ENCODE results near the gene GTF2F1.
"Not testable (repeated sequence)": the region's sequence is repeated elsewhere in the genome, so short reads cannot be mapped to it uniquely, and the experiment has no call there.

GTF2F1 gene

GRCh38 chr19:6381030-6381750 lies 11.8 kb downstream of the GTF2F1 start:
- no peak for DNase-seq

DNA sequence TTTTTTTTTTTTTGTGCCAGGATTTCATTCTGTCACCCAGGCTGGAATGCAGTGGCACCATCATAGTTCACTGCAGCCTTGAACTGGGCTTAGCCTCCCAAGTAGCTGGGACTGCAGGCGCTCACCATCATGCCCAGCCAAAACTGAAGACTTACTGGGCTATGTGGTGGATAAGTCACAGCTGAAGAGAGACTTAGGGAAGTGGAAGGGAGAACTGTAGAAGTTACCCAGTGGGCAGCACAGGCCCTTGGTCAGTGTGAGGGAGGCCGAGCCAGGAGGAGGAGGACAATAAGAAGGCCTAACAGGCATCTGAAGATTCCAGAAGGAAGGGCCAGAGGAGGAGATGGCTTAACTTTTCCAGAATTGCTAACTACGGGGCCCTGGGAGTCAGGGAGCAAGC lies 13.2 kb downstream of the GTF2F1 start:
- no peak for DNase-seq

GRCh38 chr19:6378486-6378885 lies 14.5 kb downstream of the GTF2F1 start:
- DNase-seq, result no peak

GRCh38 chr19:6378041-6378440 lies 14.9 kb downstream of the GTF2F1 start:
- DNase-seq, result no peak

DNA sequence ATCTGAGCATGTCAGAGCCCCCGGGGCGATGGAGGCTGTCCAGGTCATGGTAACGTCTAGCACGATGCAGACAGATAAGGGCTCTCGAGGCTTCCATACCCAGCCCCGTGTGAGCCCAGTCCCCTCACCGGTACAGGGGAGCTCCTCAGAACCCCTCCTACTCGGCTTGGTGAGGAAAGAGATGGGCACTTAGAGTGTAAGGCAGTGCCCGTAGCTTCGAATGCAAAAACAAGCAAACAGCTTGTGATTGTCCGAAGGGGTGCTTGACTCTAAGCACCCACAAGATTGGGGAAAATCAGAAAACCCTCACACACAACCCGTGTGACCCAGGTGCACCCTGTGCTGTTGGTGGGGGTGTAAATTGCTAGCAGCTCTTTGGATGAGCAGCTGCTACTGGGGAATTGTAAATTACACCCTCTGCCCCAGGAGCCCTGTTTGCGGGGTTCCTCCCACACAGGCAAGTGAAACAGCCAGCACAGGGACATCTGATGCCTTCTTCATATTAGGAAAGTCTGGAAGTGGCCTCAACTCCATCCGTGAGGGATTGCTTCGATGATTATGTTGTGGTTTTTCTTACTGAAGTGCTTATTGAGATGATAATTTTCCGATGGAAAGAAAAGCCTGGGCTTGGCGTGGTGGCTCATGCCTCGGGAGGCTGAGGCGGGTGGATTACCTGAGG lies 16.3 kb downstream of the GTF2F1 start:
- DNase-seq, result no peak

GRCh38 chr19:6375411-6376010 lies 17.5 kb downstream of the GTF2F1 start, which contains the start of gene PSPN:
Gene PSPN, minus strand, starts transcription at chr19:6375933. Its CDS starts 84 bp downstream, at chr19:6375849.
- DNase-seq, result no peak

GRCh38 chr19:6374711-6375410 lies 18.1 kb downstream of the GTF2F1 start:
- no peak for DNase-seq

- DNase-seq, result no peak
Measured at GRCh38 chr19:6374161-6374709, 18.7 kb downstream of the GTF2F1 start.

- DNase-seq, result no peak
Measured at GRCh38 chr19:6373813-6374108, 19.2 kb downstream of the GTF2F1 start.

GRCh38 chr19:6373096-6373812 lies 19.7 kb downstream of the GTF2F1 start:
- peak; percentile 95 to 96 for DNase-seq

GRCh38 chr19:6372594-6373095 lies 20.3 kb downstream of the GTF2F1 start, which contains the start of gene ALKBH7:
Gene ALKBH7, plus strand, starts transcription at chr19:6372794. Its CDS starts 27 bp downstream, at chr19:6372821.
- peak; percentile 98 to 99 for DNase-seq

DNA sequence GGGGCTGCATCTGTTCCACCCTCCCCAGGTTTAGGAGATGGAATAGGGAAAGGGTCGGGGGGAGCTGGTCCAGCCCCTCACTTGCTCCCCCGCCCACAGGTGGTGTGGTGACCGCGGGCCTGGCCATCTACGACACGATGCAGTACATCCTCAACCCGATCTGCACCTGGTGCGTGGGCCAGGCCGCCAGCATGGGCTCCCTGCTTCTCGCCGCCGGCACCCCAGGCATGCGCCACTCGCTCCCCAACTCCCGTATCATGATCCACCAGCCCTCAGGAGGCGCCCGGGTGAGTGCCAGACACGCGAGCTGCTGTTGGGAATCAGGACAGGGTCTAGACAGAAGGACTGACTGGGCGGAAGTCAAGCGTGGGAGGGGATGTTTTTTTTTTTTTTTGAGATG lies 28.6 kb downstream of the GTF2F1 start:
- no peak for DNase-seq

GRCh38 chr19:6362351-6362801 lies 30.6 kb downstream of the GTF2F1 start:
- no peak for DNase-seq

- DNase-seq, result no peak
Measured at GRCh38 chr19:6362027-6362350, 31.0 kb downstream of the GTF2F1 start.

DNA sequence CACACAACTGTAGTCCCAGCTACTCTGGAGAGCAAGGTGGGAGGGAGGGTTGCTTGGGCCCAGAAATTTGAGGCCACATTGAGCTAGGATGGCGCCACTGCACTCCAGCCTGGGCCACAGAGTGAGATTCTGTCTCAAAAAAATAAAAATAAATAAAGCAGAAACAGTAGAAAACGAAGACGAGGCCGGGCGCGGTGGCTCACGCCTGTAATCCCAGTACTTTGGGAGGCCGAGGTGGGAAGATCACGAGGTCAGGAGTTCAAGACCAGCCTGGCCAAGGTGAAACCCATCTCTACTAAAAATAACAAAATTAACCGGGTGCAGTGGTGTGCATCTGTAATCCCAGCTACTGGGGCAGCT lies 32.1 kb downstream of the GTF2F1 start:
- not testable (repeated sequence) for DNase-seq

DNA sequence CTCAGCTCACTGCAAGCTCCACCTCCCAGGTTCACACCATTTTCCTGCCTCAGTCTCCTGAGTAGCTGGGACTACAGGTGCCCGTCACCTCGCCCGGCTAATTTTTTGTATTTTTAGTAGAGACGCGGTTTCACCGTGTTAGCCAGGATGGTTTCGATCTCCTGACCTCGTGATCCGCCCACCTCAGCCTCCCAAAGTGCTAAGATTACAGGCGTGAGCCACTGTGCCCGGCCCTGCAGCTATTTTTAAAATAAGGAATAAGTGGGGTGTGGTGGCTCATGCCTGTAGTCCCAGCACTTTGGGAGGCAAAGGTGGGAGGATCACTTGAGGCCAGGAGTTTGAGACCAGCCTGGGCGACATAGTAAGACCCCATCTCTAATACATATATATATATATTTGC lies 32.5 kb downstream of the GTF2F1 start:
- DNase-seq, result not testable (repeated sequence)

DNA sequence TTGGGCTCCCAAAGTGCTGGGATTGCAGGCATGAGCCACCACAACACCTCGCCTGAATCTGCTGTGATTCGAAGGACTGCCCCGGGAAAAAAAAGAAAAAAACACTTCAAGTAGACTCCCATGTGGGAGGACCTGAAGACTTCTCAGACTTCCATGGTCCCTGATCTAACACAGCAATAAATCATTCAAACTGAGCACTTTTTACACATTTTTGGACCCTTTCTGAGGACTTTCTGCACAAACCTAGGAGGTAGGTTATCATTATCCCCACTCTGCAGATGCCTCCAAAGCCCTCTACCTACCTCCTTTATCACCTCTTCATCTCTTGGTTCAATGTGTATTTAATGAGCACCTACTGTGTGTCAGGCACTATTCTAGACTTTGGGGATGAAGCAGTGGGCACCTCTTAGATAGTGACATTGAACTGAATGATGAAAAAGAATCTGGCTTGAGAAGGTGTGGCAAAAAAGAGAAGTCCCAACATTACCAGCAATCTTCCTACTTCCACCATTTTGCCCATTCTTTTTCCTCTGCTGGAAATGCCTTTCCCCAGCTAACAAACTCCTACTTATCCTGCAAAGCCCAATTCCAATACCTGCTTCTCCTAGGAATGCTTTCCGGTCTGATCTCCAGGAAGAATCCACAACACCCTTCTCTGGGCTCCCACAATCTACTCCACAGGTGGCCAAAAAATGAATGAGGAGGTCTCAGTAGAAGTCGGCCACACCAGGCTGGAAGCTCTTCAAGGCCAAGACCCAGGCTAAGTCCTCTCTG lies 33.2 kb downstream of the GTF2F1 start:
- no peak for DNase-seq

DNA sequence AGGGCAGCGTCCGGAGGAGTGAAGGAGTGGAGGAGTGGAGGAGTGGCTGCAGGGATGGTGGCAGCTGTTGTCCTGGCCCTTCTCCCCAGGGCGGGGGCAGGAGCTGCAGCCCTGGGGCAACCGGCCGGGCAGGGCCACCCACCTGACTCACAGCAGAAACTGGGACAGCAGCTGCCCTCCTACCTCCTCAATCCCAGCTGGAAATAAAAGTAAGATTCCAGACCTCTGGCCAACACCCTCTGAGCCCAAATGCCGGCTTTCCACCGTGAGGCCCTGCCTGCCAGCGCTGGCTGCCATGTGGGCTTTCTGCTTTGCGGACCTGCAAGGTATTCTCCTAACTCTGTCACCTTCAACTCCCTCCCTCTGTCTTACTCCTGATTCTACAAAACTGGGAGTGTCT lies 35.0 kb downstream of the GTF2F1 start:
- no peak for DNase-seq

- DNase-seq, result no peak
Measured at GRCh38 chr19:6357174-6357573, 35.8 kb downstream of the GTF2F1 start.

DNA sequence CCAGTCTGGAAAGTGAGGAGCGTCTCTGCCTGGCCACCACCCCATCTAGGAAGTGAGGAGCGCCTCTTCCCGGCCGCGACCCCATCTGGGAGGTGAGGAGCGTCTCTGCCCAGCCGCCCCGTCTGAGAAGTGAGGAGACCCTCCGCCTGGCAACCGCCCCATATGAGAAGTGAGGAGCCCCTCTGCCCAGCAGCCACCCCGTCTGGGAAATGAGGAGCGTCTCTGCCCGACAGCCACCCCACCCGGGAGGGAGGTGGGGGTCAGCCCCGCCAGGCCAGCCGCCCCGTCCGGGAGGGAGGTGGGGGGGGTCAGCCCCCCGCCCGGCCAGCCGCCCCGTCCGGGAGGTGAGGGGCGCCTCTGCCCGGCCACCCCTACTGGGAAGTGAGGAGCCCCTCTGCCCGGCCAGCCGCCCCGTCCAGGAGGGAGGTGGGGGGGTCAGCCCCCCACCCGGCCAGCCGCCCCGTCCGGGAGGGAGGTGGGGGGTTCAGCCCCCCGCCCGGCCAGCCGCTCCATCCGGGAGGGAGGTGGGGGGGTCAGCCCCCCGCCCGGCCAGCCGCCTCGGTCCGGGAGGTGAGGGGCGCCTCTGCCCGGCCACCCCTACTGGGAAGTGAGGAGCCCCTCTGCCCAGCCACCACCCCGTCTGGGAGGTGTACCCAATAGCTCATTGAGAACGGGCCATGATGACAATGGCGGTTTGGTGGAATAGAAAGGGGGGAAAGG lies 37.5 kb downstream of the GTF2F1 start:
- DNase-seq, result not testable (repeated sequence)

All from AML-193 (cell line).